ENCODE measurements around the gene CACNG5.

DNA sequence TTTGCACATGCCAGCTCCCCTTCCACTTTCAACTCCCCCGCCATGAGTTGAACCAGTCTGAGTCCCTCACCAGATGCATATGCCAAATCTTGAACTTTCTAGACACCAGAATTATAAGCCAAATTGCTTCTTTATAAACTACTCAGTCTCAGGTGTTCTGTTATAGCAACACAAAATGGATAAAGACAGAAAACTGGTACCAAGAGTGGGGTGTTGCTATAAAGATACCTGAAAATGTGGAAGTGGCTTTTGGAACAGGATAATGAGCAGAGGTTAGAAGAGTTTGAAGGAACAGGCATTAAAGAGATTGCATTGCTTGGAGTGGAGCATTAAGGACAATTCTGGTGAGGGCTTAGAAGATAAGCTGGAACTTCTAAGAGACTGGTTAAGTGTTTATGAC lies 17.2 kb upstream of the CACNG5 start:
- TF ChIP-seq, protein P1, sequence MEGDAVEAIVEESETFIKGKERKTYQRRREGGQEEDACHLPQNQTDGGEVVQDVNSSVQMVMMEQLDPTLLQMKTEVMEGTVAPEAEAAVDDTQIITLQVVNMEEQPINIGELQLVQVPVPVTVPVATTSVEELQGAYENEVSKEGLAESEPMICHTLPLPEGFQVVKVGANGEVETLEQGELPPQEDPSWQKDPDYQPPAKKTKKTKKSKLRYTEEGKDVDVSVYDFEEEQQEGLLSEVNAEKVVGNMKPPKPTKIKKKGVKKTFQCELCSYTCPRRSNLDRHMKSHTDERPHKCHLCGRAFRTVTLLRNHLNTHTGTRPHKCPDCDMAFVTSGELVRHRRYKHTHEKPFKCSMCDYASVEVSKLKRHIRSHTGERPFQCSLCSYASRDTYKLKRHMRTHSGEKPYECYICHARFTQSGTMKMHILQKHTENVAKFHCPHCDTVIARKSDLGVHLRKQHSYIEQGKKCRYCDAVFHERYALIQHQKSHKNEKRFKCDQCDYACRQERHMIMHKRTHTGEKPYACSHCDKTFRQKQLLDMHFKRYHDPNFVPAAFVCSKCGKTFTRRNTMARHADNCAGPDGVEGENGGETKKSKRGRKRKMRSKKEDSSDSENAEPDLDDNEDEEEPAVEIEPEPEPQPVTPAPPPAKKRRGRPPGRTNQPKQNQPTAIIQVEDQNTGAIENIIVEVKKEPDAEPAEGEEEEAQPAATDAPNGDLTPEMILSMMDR (IDR thresholded peaks at IDR 0.05; ENCODE audit: insufficient read depth, low read depth, low read length) = no peak
- TF ChIP-seq EZH2 (IDR thresholded peaks at IDR 0.05; ENCODE audit: insufficient read depth, low read length) = no peak

Data from astrocyte (in vitro differentiated cells and primary cell).